ENCODE measurements around the gene PLPPR4.

DNA sequence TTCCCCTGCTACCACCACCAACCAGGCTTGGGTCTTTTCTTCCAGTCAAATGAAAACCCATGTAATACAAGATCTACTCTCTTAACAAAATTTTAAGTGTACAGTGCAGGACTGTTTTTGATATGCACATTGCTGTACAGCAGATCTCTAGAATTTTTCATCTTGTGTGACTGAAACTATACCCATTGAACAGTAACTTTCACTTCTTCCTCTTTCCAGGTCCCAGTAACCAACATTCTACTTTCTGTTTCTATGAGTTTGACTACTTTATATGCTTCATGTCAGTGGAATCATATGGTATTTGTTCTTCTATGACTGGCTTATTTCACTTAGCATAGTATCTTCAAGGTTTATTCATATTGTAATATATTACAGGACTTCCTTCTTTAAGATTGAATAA, 45.3 kb upstream of the PLPPR4 start:
- TF ChIP-seq, protein P1, sequence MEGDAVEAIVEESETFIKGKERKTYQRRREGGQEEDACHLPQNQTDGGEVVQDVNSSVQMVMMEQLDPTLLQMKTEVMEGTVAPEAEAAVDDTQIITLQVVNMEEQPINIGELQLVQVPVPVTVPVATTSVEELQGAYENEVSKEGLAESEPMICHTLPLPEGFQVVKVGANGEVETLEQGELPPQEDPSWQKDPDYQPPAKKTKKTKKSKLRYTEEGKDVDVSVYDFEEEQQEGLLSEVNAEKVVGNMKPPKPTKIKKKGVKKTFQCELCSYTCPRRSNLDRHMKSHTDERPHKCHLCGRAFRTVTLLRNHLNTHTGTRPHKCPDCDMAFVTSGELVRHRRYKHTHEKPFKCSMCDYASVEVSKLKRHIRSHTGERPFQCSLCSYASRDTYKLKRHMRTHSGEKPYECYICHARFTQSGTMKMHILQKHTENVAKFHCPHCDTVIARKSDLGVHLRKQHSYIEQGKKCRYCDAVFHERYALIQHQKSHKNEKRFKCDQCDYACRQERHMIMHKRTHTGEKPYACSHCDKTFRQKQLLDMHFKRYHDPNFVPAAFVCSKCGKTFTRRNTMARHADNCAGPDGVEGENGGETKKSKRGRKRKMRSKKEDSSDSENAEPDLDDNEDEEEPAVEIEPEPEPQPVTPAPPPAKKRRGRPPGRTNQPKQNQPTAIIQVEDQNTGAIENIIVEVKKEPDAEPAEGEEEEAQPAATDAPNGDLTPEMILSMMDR (IDR thresholded peaks at IDR 0.05), result no peak
- no peak for TF ChIP-seq POLR2A (IDR thresholded peaks at IDR 0.05)

Measured in thyroid gland (tissue), 4 donors.